HT1080 (cell line): ENCODE results near the gene RAB6B. TPM values are rescaled to one million over a fixed set of nuclear protein-coding genes. Genes with fewer than 3 reads are reported as not detected.

Experiments
- DNase-seq: peaks from one replicate; pipeline ENCODE4 v3.0.0-alpha.2; 2015; ENCODE audit warnings: low read depth
- total RNA-seq: library from RNA; depleted of rRNA; stranded (reverse); fragments of >200 nt; shearing (Covaris generic); gene quantifications from 2 replicates; pipeline ENCODE4 v1.2.3, GENCODE V29; 2014; rRNA removed

The RAB6B gene
- total RNA-seq, 1 experiment from 2014 or later = 0.51 TPM

DNA sequence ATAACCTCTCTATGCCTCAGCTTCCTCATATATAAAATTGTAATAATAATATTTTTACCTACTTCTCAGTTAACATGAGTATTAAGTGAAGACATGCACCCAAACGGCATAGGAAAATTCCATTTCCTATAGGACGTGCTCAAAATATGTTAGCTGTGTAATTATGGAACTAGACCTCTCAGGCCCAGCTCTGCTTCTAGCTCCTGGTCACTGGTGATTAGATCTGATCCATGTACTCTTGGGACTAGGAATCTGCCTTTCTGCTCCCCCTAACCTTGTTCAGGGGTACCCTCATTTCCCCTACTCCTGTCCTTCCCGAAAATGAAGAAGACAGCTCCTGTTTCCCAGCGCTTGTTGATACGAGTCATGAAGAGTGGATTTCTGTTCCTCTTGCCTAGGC, 119.8 kb downstream of the RAB6B start:
- DNase-seq = no peak

DNA sequence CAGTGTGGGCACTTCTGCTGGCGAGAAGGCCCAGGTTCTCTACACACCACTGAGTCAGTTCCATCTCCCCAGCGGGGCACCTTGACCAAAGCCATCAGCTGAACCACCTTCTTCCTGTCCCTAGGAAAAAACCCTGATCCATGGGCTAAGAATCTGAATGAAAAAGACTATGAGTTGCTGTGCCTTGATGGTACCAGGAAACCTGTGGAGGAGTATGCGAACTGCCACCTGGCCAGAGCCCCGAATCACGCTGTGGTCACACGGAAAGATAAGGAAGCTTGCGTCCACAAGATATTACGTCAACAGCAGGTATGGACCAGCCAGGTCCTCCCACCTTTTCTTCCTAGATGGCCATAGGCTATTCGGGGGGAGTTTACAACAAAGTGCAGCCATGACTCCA, 120.4 kb downstream of the RAB6B start:
- DNase-seq = no peak

Other genes with a start within 250 kb of the RAB6B start
- gene TOPBP1, start 233.9 kb downstream of the RAB6B start, total RNA-seq = 73.0 and 96.4 TPM in 2 replicates
- under 0.01 and 0.90 TPM in 2 replicates for gene TF, start 149.5 kb downstream of the RAB6B start, total RNA-seq
- gene SRPRB, start 90.1 kb downstream of the RAB6B start, total RNA-seq = 88.2 and 120 TPM in 2 replicates
- gene SLCO2A1, start 134.0 kb upstream of the RAB6B start, total RNA-seq = 0.02 TPM in 1 of 2 replicates, not detected in the other